Measurements from ENCODE around the gene SYT2.
"Not testable (repeated sequence)": the region's sequence is repeated elsewhere in the genome, so short reads cannot be mapped to it uniquely, and the experiment has no call there.

SYT2 gene

DNA sequence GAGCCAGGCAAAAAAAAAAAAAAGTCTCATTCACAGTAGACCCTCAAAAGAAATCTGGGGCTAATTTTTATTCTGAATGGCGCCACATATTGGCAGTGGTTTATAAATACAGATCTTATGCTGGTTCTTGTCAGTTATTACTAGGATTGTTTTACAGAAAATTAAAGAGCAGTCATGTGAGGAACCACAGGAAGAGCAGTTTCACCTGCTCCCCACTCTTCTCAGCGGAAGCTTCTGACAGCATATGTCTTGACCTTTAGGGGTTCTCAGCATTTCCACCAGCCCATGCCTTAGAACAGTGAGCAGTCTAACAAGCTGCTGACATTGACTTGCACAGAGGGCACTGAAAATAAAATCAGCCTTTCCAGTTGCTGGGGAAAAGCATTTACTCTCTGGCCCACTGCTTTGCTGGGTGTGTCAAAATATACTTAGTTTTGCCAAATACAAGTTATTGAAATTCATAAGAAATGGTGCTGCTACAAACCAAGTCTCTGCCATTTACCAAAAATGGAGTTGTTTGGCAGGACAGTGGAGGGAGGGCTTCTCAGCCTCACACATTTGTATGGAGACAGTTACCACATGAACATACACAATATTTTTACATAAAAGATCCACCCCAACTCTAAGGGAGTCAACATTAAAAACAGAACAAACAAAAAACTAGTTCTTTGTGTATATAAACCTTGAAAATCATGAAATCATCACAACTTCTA is 144.2 kb downstream of the SYT2 start:
- FAIRE-seq: no peak

DNA sequence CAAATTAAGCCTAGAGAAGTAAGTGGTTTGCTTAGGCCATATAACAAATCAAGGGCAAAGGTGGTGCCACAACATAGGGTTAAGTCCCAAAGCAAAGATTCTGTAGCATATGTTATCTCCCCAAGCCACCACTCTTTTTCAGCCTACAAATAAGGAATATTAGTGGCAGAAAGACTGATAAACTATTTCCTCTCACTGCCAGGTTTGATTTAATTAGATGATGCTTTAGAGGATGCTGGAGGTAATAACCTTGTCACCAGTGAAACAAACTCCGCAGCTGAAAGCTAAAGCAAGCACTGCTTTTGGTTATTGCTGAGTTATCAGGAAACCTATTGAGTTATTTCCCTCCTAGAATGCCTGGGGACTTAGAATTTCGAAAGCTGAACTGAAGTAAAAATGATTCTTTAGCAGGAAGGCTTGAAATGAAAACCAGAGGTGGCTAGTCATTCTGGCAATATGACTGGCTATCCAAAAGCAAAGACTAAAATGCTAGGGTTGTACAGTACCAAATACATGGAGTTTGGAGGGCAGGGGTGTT is 145.2 kb downstream of the SYT2 start:
- no peak for FAIRE-seq

DNA sequence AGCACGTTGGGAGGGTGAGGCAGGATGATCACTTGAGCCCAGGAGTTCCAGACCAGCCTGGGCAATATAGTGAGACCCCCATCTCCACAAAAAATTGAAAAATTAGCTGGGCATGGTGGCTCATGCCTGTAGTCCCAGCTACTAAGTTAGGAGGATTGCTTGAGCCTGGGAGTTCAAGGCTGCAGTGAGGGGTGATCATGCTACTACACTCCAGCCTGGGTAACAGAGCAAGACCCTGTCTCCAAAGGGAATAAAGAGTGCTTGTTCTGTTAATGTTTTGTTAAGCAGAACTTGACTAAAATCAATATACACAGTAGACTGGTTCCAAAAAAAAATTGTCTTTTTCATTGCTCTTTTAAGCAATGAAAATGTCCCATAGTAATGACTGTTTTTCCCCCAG is 146.4 kb downstream of the SYT2 start:
- no peak for FAIRE-seq

DNA sequence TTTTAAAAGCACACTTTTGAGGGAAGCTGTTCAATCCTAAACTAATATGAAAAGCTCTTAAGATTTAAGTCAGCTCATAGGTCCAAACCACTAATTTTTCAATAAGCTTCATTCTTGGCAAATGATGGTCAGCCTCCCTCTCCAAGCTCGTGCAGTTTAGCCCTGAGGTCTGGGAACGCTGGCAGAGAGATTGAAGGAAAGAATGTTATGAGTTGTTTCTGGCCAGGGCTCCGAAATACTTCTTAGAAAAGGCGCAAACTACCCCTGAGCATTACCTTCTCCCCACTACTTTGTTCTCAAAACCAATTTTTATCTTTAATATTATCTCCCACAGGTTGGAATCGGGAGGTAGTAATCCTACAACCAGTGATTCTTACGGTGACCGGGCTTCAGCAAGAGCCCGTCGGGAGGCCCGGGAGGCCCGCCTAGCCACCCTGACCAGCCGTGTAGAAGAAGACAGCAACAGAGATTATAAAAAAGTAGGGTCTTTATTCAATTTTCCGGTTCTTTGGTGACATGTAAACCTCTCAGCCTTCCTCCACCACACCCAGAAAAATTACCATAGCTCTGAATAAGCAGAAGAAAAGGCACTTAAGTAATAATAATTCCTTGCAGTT is 147.7 kb downstream of the SYT2 start:
- no peak for FAIRE-seq

DNA sequence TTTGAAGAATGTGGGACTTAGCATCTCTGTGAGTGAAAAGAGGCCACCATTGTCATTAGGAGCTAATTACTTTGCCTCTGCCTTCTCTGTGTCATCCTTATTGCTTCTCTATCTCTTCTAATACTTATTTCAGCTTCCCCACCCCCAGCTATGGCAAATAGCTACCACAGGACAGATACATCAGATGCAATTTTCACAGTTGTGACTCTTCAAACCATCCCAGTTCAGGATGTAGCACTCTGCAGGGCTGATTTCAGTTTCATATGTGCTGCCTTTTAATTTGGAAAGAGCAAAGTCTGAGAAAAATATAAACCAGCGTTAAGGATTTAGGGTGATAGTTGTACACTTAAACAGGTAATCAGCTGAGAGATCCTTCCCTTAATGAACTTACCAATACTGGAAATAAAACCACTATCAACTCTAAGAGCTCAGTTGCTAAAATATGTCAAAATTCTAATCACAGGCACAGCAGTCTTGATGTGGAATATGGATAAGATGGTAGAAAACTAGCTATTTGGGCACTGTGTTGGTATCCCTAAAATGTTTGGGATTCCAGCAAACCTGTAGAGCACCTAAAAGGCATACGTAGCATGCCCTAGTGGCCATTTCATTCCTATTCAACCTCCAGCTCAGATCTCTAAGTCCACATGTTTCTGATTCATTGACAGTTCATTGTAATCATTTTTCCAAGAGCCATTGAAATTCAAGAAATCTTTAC is 148.4 kb downstream of the SYT2 start:
- no peak for FAIRE-seq

DNA sequence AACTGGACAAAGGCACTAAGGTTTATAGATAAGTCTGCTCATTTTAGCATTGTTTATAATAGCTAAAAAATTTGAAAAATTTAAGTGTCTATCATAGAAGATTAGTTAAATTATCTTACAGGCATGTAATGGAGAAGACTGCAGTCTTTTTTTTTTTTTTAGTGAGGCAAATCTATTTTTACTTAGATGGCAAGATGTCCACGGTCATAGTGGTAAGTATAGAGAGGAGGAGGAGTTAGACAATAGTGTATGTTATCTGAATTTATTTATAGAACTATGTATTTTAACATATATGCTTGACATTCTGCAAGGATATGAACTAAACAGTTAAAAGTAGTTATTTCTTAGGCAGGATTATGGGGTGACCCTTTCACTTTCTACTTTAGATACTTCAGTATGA is 149.0 kb downstream of the SYT2 start:
- FAIRE-seq: no peak

DNA sequence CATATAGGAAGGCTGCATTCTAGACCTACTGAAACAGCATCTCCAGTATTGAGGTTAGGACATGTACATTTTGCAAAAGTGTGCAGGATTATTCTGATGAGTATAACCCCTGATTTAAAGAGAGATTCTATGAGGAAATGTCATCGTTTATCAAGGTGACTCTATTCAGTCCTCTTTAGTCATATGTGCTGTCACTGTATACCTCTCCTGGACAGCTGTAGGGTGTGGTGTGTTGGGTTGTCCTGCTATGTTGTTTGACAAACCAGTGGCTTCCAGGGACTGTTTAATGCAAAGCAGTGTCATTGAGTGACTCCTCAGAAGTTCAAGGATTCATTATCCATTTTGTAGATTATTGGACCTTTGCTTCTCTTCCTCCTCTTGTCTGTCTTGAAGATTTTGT is 152.6 kb downstream of the SYT2 start:
- not testable (repeated sequence) for FAIRE-seq

DNA sequence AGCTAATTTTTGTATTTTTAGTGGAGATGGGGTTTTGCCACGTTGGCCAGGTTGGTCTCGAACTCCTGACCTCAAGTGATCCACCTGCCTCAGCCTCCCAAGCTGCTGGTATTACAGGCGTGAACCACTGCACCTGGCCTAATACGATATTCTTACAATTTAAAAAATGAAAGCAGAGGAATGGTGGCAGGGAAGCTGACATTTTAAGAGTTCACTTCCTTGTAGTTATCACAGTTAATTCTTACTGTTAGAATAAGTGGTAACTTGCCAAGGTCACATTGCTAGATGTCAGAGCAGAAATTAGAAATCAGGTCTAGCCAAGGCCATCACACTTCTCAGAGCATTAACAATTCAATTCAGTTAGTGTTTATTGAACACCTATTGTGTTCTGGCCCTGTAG is 154.2 kb downstream of the SYT2 start:
- not testable (repeated sequence) for FAIRE-seq

DNA sequence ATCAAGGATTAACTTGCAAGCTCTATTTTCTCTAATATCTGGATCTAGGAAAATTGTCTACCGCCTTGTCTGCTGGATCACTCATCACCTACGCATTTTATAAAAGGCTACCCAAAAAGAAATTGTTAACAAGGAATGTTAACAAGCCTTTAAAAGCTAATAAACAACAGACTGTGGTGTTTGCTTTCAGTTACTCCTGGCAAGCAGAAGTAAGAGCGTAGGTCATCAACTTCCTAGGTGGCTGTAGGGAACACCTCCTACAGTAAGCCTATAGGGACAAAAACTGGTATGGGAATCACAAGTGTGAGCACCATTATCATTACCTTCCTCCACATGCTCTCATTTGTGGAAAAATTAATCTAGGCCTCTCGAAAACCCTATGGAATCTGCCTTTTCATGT is 155.6 kb downstream of the SYT2 start:
- not testable (repeated sequence) for FAIRE-seq

DNA sequence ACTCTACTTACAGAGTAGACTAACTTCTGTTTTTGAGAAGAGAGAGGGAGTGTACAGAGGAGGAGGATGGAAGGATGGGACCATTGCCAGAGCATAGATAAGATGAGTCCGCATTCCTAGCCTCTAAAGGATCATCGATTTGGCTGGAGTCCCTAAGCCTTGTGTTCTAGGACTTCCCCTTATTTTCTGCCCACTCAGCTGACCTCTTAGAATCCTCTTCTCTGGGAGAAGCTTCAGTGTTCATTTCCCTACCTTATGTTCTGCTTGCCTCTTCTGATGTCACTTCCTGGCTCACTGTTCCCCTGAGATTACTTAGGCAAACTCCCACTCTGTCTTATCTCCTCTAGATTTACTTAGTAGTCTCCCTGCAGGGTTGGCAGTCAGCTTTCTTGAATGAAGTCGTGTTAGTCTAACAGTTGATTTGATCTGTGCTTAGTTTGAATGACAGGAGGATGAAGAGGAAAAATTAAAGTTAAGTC is 156.7 kb downstream of the SYT2 start:
- no peak for FAIRE-seq

DNA sequence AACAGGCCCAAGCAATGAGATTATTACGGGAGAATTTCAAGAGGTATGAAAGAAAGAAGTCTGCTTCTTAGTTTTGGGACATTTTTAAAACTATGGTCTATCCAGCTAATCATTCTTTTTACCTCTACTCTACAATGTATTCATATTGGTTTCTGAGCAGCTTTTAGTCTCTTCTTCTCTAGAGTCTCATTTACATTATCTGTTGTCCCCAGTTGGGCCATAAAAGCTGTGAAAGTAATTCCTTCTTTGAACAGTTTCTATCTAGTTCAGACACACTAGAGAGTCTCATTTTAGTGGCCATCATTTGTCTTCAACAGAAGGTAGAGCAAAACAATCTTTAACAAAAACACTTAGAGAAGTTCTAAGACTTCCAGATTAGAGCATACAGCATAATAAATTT is 157.2 kb downstream of the SYT2 start:
- not testable (repeated sequence) for FAIRE-seq

DNA sequence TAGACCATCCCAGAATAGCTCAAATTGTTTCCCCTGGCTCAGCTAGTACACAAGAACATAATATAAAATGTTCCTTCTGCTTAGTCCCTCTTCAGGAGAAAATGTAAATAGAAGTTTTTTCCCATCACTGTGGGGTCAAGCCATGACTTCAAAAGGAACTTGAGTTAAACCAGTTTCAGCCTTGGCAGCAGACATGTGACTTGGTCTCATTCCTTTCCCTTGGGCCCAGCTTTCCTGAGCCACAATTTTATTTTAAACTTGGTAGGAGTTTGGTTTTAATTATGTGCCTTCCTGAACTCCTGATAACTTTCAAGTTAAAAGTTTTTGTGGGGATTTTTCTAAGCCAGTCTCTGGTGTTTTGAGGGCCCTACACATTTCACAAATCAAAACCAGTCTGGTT is 157.6 kb downstream of the SYT2 start:
- not testable (repeated sequence) for FAIRE-seq

DNA sequence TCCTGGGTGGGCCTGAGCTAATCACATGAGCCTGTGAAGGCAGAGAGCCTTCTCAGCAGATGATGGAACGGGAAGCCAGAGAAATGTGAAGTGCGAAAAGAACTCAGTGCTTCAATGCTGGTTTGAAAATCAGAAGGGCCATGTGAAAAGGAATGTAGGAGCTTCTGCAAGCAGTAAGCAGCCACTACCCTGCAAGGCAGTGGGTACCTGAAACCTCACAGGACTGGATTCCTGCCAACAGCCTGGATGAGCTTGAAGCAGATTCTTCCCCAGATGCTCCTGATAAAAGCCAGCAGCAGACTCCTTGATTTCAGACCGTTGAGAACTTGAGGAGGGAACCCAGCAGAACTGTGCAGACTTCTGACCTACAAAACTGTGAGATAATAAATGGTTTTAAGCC is 158.6 kb downstream of the SYT2 start:
- FAIRE-seq: no peak

DNA sequence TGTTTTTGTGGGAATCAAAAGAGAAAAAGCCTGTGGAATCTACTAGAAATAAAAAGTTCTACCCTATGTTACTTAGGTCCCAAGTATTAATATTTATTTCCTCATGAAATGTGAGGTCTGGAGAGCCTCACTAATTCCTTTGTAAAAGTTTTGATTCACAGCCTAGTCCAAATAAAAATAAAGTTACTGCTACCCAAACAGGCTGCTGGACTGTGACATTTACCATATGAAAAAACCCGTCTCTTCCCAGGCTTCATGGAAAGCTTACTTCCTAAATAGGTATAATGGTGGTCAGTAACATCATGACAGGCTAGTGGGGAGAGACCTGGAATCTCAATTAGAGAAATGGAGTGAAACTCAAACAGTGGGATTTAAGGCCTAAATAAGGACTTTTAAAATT is 160.2 kb downstream of the SYT2 start:
- not testable (repeated sequence) for FAIRE-seq

DNA sequence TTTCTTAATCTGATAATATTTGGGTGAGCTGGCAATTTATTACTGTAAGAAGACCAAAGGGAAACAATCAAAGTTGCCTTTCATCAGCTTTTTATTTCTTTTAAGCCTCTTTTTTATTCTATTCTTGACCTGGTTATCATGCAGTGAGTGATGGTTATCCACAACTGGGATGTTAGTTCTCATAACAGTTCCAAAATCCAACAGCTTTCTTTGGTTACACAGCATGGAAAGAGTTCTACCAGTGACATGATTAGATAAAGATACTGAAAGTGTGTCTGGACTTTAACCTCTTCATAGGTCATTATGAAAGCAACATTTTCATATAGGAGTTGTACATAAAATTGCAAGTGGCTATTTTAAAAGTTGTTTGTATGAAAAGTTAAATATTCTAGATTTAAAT is 163.0 kb downstream of the SYT2 start:
- FAIRE-seq: no peak

DNA sequence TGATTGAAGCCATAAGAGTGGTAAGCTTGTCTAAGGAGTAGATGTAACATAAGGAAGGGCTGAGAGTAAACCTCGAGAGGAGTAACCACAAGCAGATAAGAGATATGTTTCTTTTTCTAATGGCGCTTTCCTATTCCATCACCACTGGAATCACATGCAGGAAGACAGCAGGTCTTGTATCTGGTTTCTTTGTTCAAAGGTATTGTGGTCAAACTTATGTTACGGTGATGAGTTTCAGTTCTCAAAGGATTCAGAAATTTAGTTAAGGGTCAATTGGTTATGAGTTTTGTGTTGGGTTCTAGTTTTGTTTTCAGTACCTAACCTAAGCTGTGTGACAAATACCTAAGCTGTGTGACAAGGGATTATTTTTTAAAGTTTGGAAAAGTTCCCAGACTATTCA is 163.5 kb downstream of the SYT2 start:
- FAIRE-seq: not testable (repeated sequence)

DNA sequence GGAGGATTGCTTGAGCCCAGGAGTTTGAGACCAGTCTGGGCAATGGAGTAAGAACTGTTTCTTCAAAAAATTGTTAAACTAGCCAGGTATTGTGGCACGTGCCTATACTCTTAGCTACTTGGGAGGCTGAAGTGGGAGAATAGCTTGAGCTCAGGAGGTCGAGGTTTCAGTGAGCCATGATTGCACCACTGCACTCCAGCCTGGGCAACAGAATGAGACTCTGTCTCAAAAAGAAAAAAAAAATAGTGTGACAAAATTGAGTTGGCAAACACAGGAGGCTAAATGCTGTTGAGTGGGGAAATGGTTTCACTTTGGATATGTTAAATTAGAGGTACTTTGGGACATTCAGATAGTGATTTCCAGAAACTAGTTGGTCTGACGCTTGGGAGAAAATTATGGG is 163.9 kb downstream of the SYT2 start:
- FAIRE-seq: not testable (repeated sequence)

DNA sequence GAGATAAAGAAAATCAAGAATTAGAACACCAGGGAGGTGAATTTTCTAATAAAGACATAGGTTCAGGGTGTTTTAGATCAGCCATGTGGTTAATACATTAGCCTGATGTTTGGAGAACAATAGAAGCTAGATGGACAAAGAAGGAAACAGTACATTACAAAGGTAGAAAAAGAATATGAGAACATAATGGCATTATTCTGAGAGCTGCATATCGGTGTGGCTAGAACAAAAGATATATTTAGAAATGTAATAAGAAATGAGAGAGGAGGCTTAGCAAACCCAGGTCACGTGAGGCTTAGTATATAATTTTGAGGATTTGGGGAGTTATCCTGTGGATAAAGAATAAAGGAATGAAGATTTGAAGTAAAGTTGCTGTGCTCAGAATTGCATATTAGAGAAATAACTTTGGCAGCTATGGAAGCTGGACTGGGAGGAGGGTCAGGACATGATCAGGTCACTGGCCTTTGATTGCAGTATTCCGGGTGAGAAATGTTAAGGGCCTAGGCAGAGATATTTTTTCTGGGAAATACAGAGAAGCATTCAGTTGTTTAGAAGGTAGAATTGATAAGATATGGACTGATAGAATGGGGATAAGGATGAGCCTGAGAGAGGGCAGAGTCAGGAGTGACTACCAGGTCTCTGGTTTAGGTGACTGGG is 164.5 kb downstream of the SYT2 start:
- not testable (repeated sequence) for FAIRE-seq

DNA sequence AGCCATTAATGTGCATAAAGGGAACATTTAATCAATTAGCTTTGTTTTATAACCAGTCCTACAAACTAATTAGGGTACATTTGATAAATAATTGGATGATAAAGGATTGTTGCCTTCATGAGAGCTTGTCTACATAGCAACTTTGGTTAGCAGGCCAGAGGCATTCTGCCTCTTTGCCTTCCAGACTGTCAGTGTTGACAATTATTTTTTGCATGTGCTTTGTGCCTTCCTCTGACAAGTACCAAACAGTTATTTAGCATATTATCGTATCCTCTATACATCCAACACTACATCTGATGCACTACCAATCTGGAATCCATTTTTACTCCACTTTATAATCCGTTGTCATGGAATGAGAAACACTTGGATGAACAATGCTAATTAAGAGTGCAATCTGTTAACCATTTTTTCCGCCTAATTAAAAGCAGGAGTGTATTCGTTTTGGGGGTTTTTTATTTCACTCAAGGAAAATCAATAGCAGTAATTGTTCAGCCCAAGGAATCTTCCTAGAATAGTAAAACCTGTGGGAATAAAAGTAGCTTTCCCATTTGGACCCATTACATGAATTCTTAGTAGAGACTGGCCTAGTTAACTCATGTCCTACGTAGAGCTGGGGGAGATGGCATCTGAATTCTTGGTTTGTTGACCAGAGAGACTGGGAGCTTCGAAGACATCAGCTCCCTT is 165.3 kb downstream of the SYT2 start:
- not testable (repeated sequence) for FAIRE-seq

DNA sequence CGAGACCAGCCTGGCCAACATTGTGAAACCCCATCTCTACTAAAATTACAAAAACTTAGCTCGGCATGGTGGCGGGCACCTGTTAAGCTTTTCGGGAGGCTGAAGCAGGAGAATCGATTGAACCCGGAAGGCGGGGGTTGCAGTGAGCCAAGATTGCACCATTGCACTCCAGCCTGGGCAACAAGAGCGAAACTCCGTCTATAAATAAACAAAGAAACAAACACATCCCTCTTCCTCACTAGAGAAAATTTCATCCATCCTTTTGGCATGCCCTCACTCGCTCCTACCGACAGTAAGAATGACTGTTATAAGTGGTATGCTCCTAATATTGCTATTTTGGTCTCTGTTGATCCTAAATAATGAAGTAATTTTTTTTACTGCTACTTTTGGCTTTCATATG is 166.7 kb downstream of the SYT2 start:
- FAIRE-seq: not testable (repeated sequence)

DNA sequence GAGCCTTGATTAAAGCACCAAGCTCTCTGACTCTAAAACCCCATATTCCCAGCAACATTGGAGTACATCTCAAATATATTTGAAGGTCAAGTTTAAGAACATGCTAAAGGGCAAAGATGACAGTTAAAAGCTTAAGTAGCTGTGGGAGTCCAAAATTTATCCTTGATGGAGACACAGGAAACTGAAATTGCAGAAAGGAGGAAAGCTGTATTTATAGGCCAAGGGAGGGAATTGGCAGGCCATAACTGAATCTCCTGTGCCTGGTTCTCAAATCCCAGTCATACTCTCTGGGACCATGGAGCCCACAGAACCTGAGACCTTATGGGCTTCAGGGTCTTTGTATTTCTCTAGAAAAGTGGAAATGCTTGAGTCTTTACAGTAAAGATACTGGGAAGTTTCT is 167.8 kb downstream of the SYT2 start:
- FAIRE-seq: not testable (repeated sequence)

DNA sequence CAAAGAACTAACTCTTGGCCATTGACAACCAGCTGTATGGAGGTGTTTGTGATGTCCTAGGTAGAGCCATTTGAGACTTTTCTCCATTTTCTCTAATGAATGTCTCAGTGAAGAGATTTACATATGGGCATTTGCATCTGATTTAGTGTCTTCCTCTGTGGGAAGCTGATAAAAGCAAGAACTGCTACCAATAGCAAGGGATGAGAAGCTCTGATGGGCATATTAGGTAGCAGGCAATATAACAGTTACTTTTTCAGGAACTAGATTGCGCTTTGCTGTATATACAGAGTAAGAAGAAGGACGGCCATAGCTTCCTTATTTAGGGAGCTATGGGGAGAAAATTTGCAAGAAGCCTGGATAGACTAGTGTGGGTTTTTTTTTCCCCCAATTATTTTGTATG is 169.4 kb downstream of the SYT2 start:
- not testable (repeated sequence) for FAIRE-seq

Measured in G401.6 (cell line).